Measurements from ENCODE around the gene C1R.

C1R gene

GRCh38 chr12:7096006-7096932 is 4.0 kb upstream of the C1R start:
- no peak for DNase-seq

- DNase-seq: no peak
Measured at GRCh38 chr12:7093892-7094291, 1.6 kb upstream of the C1R start.

GRCh38 chr12:7093486-7093885 is 1.2 kb upstream of the C1R start:
- DNase-seq: no peak

- no peak for DNase-seq
Measured at GRCh38 chr12:7092986-7093460, 778 bp upstream of the C1R start.

- no peak for DNase-seq
Measured at GRCh38 chr12:7091660-7092228, 501 bp downstream of the C1R start.

- no peak for DNase-seq
Measured at GRCh38 chr12:7091171-7091570, 1.1 kb downstream of the C1R start.

- no peak for DNase-seq
Measured at GRCh38 chr12:7090222-7090998, 1.8 kb downstream of the C1R start.

GRCh38 chr12:7089196-7089871 is 2.9 kb downstream of the C1R start:
- DNase-seq: no peak

GRCh38 chr12:7083125-7083524 is 9.1 kb downstream of the C1R start:
- no peak for DNase-seq

- no peak for DNase-seq
Measured at GRCh38 chr12:7081037-7081436, 11.2 kb downstream of the C1R start.

- no peak for DNase-seq
Measured at GRCh38 chr12:7079826-7080125, 12.5 kb downstream of the C1R start.

- no peak for DNase-seq
Measured at GRCh38 chr12:7078163-7078562, 14.1 kb downstream of the C1R start.

- no peak for DNase-seq
Measured at GRCh38 chr12:7076493-7076892, 15.8 kb downstream of the C1R start.

GRCh38 chr12:7075939-7076338 is 16.3 kb downstream of the C1R start:
- DNase-seq: no peak

- DNase-seq: no peak
Measured at GRCh38 chr12:7075518-7075917, 16.7 kb downstream of the C1R start.

GRCh38 chr12:7073946-7074345 is 18.3 kb downstream of the C1R start:
- no peak for DNase-seq

GRCh38 chr12:7072554-7072953 is 19.7 kb downstream of the C1R start:
- no peak for DNase-seq

GRCh38 chr12:7072035-7072434 is 20.2 kb downstream of the C1R start:
- DNase-seq: no peak

- no peak for DNase-seq
Measured at GRCh38 chr12:7069386-7069785, 22.9 kb downstream of the C1R start.

GRCh38 chr12:7068994-7069346 is 23.3 kb downstream of the C1R start:
- DNase-seq: no peak

GRCh38 chr12:7068240-7068993 is 23.8 kb downstream of the C1R start:
- no peak for DNase-seq

- DNase-seq: no peak
Measured at GRCh38 chr12:7067096-7067495, 25.1 kb downstream of the C1R start.

- no peak for DNase-seq
Measured at GRCh38 chr12:7066596-7066995, 25.6 kb downstream of the C1R start.

Measured in NCI-H446 (cell line).